GM18873 (cell line): ENCODE measurements around the gene MAD1L1.
"Not testable (repeated sequence)": the region's sequence is repeated elsewhere in the genome, so short reads cannot be mapped to it uniquely, and the experiment has no call there.

Experiments used
- ATAC-seq: cut with Tn5 transposase; IDR thresholded peaks from one replicate; pipeline ENCODE4 v1.9.1; 2021; ENCODE audit warnings: mild to moderate bottlenecking, moderate library complexity, moderate number of reproducible peaks; ENCODE audit not compliant: unreplicated experiment, low FRiP score

The MAD1L1 gene

GRCh38 chr7:2080060-2080387 lies 152.7 kb downstream of the MAD1L1 start:
- no peak for ATAC-seq

DNA sequence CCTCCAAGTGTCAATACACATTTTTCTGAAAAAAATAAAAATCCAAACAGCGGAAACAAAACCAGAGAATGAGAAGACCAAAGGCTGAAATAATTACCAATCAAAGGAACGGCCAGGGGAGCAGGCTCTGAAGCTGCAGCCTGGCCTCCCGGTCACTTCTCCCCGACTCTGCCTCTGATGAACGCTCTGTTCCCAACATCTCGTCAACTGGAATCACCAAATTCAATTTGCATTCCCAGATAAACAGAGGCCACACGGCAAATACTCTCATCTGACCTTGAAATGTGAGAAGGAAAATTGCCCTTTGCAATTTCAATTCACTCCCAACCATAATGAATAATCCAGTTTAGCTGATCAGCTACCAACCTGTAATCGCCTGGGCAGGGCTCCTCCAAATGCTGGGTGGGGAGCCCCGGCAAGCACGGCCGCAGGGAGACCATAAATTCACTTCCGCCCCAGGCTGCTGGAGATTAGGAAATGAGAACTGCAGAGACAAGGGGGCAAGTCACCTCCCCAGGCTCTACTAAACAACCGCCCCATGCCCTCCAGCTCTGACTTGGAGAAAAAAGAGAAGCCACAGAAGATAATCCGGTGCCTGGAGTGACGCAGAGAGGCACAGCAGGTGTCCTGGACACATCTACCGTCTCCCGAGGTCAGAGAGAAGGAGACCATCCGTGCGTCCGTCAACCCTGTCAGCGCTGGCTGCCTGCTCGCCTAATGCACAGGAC lies 153.2 kb downstream of the MAD1L1 start:
- no peak for ATAC-seq

- ATAC-seq, result no peak
Measured at GRCh38 chr7:2078899-2079298, 153.8 kb downstream of the MAD1L1 start.

GRCh38 chr7:2076649-2077064 lies 156.1 kb downstream of the MAD1L1 start:
- no peak for ATAC-seq

DNA sequence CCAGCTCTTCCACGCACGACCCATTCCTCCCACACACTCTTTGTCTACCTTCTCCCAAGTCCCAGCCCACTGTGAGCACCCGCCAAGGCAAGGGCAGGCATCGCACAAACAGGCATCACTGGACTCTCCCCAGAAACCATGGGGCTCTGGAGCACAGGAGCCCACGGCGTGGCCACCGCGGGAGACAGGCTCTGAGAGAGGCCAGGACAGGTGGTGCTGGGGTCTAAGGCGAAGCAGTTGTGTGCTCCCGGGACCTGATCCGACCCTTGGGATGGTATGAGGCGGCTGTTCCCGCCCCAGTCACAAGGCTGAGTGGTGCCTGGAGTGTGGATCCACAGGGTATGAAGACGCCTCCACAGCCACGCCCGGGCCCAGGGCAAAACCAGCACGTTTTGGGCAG lies 156.9 kb downstream of the MAD1L1 start:
- ATAC-seq, result no peak

DNA sequence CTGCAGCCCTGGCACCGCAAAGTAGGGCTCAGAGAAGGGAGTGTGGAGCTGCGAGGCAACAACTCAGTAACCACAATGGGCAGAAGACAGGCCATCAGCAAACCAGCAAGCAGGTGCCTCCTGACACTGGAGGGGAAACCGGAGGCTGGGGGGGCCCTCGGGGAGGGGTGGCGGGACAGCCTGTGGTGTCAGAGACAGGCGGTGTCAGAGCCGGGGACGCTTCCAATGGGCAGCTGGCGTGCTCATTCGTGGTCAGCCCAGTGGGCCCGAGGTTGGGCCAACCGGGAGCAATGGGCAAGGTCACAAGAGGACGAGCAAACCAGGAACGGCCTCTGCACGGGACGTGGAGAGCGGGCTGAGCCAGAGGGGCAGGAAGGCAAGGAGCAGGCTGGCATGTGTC lies 158.1 kb downstream of the MAD1L1 start:
- ATAC-seq, result no peak

DNA sequence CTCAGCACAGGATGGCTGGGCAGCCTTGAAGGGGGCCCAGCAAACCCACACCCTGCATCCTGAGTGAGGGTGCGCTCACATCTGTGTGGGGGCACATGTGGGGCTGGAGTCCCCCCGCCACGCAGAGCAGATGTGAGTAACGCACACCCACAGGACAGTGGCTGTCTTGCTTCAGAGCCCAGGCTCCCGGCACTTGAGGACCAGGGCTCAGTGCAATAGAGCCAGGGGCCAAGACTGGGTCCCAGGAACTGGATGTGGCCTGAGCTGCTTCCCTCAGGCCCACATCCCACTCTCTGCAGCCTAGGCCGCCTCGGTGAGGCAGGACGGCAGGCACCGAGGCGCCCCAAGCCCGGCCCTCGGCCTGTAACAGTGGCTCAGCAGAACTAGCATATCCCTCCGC lies 159.9 kb downstream of the MAD1L1 start:
- no peak for ATAC-seq

- ATAC-seq, result peak; percentile 82
Measured at GRCh38 chr7:2072042-2072441, 160.7 kb downstream of the MAD1L1 start.

DNA sequence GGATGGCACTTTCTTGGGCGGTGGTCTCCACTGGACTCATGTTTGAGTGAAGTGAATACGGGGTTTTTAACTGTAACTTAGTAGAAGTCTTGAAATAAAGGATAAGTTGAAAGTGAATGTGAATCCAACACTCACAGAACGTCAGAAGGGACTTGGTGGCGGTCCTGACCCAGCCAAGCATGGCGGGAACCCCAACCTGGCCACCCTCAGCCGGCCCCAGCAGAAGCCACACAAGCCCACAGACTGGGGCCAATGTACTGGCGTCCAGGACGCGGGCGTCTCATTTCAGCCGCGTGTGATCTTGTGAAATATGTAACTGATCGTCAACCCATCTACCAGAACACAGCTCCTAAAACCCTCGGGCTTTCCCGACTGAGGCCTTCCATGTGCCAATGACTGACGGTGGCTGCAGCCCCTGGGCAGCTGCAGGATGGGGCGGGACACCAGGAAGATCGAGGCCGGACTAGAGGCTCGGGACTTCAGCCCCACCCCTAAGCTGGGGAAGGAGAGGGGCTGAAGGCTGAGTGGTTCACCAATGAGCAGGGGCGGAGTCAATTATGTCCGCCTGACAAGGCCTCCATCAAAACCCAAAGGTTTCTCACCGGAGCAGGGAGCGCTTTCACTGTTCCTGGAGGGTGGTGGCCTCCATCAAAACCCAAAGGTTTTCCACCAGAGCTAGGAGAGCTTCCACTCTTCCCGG lies 161.5 kb downstream of the MAD1L1 start:
- no peak for ATAC-seq

- no peak for ATAC-seq
Measured at GRCh38 chr7:2070151-2070763, 162.5 kb downstream of the MAD1L1 start.

DNA sequence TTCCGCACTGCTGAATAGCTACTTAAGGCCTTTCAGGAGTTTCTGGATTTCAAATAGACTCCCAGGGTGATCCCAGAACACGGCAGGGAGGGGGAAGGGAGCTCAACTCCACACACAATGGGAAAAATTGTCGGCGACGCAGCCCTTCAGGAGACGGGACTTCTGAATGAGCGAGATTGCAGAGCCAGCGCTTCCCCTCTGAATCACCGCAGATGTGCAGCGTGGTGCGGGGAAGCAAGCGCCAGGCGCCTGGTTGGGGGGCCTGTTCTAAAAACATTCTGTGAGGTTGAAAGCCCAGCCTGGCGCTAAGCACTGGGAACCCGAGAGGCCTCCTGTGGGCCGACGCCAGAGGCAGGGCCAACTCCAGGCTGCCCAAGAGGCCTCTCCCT lies 163.3 kb downstream of the MAD1L1 start:
- ATAC-seq, result no peak

GRCh38 chr7:2068693-2069471 lies 163.9 kb downstream of the MAD1L1 start:
- ATAC-seq, result no peak

- no peak for ATAC-seq
Measured at GRCh38 chr7:2066251-2066919, 166.4 kb downstream of the MAD1L1 start.

GRCh38 chr7:2065528-2065927 lies 167.2 kb downstream of the MAD1L1 start:
- ATAC-seq, result no peak

DNA sequence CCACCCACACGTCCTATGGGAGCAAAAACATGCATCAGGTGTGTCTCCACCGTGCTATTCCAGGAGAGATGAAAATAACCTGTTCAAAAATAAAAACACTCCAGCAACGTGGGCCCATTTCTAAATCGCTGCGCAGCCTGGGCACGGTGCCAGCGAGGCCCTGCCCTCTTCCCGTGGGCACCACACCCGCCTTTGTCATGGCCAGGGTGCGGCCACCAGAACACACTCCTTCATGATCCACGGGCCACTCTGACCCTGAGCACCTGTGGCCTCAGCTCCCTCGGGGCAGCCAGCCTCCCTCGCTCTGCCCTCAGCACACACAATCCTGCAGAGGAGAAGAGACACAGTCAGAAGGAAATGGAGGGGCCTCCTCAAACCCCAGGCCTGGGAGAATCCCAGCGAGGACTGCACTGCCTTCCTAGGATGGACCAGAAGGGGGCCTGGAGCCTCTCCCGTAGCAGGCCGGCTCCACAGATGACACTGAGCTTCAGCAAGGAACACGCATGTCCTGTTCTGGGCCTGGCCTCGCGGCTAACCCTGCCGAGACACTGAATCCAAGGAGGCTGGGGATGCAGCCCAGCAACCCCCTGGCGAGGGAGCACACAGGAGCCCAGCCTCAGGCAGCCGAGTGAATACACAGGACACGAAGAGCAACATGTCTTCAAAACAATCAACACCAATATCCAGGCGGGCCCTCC lies 169.0 kb downstream of the MAD1L1 start:
- ATAC-seq, result no peak

DNA sequence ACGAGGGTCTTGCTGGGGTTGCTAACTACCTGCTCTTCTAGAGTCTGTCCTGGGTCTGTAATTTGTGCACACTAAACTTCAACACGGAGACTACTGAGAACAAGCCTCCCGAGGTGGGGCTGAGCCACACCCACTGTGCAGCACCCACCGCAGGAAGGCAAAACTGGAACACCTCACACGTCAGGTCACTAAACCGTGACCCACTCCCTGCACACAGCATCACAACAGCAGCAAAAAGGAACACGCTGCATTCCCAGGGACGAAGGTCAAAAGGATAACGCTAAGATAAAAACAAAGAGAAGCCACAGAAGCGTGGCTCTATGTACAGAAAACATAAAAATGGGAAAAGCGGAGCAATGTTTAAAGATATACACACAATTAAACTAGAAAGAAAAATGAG lies 170.1 kb downstream of the MAD1L1 start:
- ATAC-seq, result no peak

DNA sequence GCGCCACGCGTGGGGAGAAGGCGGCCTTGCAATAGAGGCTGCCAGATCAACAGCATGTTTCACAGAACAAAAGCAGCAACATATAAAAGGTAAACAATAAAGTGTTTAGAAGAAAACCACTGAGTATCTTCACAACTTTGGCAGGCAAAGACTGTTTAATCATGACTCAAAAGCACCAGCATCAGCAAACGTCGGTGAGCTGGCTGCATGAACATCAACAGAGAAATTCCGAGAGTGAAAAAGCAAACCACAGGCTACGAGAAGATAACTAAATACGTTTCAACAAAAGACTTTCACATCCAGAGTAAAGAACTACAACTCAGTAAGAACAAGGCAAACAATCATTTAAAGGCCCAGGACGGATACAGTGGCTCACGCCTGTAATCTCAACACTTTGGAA lies 172.0 kb downstream of the MAD1L1 start:
- ATAC-seq, result no peak

- ATAC-seq, result no peak
Measured at GRCh38 chr7:2059964-2060700, 172.6 kb downstream of the MAD1L1 start.

DNA sequence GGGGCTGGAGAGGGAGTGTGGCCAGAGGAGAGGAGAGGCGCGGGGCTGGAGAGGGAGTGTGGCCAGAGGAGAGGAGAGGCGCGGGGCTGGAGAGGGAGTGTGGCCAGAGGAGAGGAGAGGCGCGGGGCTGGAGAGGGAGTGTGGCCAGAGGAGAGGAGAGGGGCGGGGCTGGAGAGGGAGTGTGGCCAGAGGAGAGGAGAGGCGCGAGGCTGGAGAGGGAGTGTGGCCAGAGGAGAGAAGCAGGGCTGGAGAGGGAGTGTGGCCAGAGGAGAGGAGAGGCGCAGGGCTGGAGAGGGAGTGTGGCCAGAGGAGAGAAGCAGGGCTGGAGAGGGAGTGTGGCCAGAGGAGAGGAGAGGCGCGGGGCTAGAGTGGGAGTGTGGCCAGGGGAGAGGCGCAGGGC lies 174.5 kb downstream of the MAD1L1 start:
- ATAC-seq, result not testable (repeated sequence)
